ENCODE results near the gene SLC29A1.

- TF ChIP-seq, protein P1, sequence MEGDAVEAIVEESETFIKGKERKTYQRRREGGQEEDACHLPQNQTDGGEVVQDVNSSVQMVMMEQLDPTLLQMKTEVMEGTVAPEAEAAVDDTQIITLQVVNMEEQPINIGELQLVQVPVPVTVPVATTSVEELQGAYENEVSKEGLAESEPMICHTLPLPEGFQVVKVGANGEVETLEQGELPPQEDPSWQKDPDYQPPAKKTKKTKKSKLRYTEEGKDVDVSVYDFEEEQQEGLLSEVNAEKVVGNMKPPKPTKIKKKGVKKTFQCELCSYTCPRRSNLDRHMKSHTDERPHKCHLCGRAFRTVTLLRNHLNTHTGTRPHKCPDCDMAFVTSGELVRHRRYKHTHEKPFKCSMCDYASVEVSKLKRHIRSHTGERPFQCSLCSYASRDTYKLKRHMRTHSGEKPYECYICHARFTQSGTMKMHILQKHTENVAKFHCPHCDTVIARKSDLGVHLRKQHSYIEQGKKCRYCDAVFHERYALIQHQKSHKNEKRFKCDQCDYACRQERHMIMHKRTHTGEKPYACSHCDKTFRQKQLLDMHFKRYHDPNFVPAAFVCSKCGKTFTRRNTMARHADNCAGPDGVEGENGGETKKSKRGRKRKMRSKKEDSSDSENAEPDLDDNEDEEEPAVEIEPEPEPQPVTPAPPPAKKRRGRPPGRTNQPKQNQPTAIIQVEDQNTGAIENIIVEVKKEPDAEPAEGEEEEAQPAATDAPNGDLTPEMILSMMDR (IDR thresholded peaks at IDR 0.05): no peak
- TF ChIP-seq POLR2A (IDR thresholded peaks at IDR 0.05): no peak
Observed at GRCh38 chr6:44250718-44251123, 27.3 kb downstream of the SLC29A1 start.
